ENCODE data around the gene APOBEC4. TPM values are rescaled to one million over a fixed set of nuclear protein-coding genes. Genes with fewer than 3 reads are reported as not detected.

APOBEC4 gene
- total RNA-seq, 1 experiment from 2014 or later, result not detected

- DNase-seq (ENCODE audit: low read depth, low spot score) (no peak), ATAC-seq (no peak)
- Histone ChIP-seq H3K36me3 (ENCODE audit: control insufficient read depth in 1 of 2, insufficient read depth in 2 of 2, low read length in 2 of 2) (no peaks in the 10 kb centered on the region), H3K4me1 (ENCODE audit: control insufficient read depth in 1 of 2, insufficient read depth in 2 of 2, low read length in 2 of 2) (no peaks in the 10 kb centered on the region), H3K27me3 (ENCODE audit: insufficient read depth, low read length) (no peaks in the 10 kb centered on the region), H3K9me3 (ENCODE audit: control insufficient read depth in 1 of 2, insufficient read depth in 1 of 2, low read depth in 1 of 2, low read length in 2 of 2) (no peaks in the 10 kb centered on the region), H3K4me3 (replicated peaks in 1 of 2; ENCODE audit: low read depth in 1 of 2, low read length in 2 of 2) (no peak overlapping the region), H3K27ac (ENCODE audit: low read depth, low read length) (no peak overlapping the region), H3K4me2 (ENCODE audit: low read length) (no peak overlapping the region), H2AFZ (ENCODE audit: low read depth, low read length, poor library complexity, severe bottlenecking) (no peak overlapping the region), H3K9me2 (ENCODE audit: insufficient read depth) (no peaks in the 10 kb centered on the region), H3K79me2 (ENCODE audit: insufficient read depth, low read length) (no peaks in the 10 kb centered on the region), H4K20me1 (ENCODE audit: insufficient read depth) (no peaks in the 10 kb centered on the region), H3K9ac (ENCODE audit: low read length) (no peak overlapping the region)
- ChIA-PET CTCF (no interaction called here), RAD21 (ENCODE audit: low non-redundant PET in 1 of 2, low total read pairs in 2 of 2, uncharacterized antibody in 2 of 2, unreplicated experiment in 2 of 2) (no interaction called here), POLR2A (no interaction called here)
- TF ChIP-seq EGR1 (IDR thresholded peaks at IDR 0.05; ENCODE audit: low read depth), result no peak
- TF ChIP-seq SRF (IDR thresholded peaks at IDR 0.05; ENCODE audit: low read depth), result no peak
- no peak for TF ChIP-seq CEBPB (IDR thresholded peaks at IDR 0.05; ENCODE audit: low read depth)
- no peak for TF ChIP-seq POLR2AphosphoS5 (IDR thresholded peaks at IDR 0.05; ENCODE audit: low read depth, low read length)
- TF ChIP-seq ZFX (IDR thresholded peaks at IDR 0.05), result no peak
- BruUV-seq (replicated peaks), result no TSS peak
- intact Hi-C loops (cut with micrococcal nuclease), result no loop called here
Observed at GRCh38 chr1:183697814-183698590, 44.9 kb upstream of the APOBEC4 start.

DNA sequence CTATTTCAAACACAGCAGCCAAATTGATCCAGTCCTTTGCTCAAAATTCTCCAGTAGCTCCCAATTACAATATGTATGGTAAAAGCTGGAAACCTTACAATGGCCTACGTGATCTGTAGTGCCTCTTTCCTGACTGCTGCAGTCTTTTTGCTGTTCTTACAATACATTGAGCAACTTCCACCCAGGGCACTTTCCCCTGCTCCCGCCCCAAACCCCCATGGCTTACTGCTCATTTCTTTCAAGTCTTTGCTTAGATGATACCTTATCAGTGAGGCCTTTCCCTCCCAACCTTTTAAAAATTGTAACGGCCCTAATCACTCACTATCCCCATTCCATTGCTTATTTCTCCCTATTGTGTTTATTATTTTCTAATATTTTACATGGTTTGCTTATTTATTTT, 43.9 kb upstream of the APOBEC4 start:
- ATAC-seq (no peak), DNase-seq (ENCODE audit: low read depth, low spot score) (no peak)
- Histone ChIP-seq H3K9me2 (ENCODE audit: insufficient read depth) (no peaks in the 10 kb centered on the region), H3K9me3 (ENCODE audit: control insufficient read depth in 1 of 2, insufficient read depth in 1 of 2, low read depth in 1 of 2, low read length in 2 of 2) (no peaks in the 10 kb centered on the region), H3K4me2 (ENCODE audit: low read length) (no peak overlapping the region), H3K9ac (ENCODE audit: low read length) (no peak overlapping the region), H3K4me1 (ENCODE audit: control insufficient read depth in 1 of 2, insufficient read depth in 2 of 2, low read length in 2 of 2) (no peaks in the 10 kb centered on the region), H3K36me3 (ENCODE audit: control insufficient read depth in 1 of 2, insufficient read depth in 2 of 2, low read length in 2 of 2) (no peaks in the 10 kb centered on the region), H3K4me3 (replicated peaks in 1 of 2; ENCODE audit: low read depth in 1 of 2, low read length in 2 of 2) (no peak overlapping the region), H3K27me3 (ENCODE audit: insufficient read depth, low read length) (no peaks in the 10 kb centered on the region), H3K79me2 (ENCODE audit: insufficient read depth, low read length) (no peaks in the 10 kb centered on the region), H2AFZ (ENCODE audit: low read depth, low read length, poor library complexity, severe bottlenecking) (no peak overlapping the region), H4K20me1 (ENCODE audit: insufficient read depth) (no peaks in the 10 kb centered on the region), H3K27ac (ENCODE audit: low read depth, low read length) (no peak overlapping the region)
- ChIA-PET CTCF (no interaction called here), RAD21 (ENCODE audit: low non-redundant PET in 1 of 2, low total read pairs in 2 of 2, uncharacterized antibody in 2 of 2, unreplicated experiment in 2 of 2) (no interaction called here), POLR2A (no interaction called here)
- BruUV-seq (replicated peaks), result no TSS peak
- intact Hi-C loops (cut with micrococcal nuclease), result no loop called here
- TF ChIP-seq EGR1 (IDR thresholded peaks at IDR 0.05; ENCODE audit: low read depth) (no peak), EZH2 (IDR thresholded peaks at IDR 0.05) (no peak), EZH2phosphoT487 (IDR thresholded peaks at IDR 0.05; ENCODE audit: borderline replicate concordance) (no peak), CTCF (IDR thresholded peaks at IDR 0.05 in 2 of 3, conservative IDR thresholded peaks at IDR 0.05 in 1 of 3; ENCODE audit: borderline replicate concordance in 1 of 3, insufficient read depth in 1 of 3, low read depth in 2 of 3, low read length in 2 of 3) (no peak), CBX3 (IDR thresholded peaks at IDR 0.05; ENCODE audit: low read depth) (no peak), POLR2A (IDR thresholded peaks at IDR 0.05; ENCODE audit: borderline replicate concordance, extremely low read depth, insufficient read depth, insufficient read length) (no peak), POLR2AphosphoS5 (IDR thresholded peaks at IDR 0.05; ENCODE audit: low read depth, low read length) (no peak)
- TF ChIP-seq, protein P1, sequence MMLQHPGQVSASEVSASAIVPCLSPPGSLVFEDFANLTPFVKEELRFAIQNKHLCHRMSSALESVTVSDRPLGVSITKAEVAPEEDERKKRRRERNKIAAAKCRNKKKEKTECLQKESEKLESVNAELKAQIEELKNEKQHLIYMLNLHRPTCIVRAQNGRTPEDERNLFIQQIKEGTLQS (IDR thresholded peaks at IDR 0.05), result no peak
- TF ChIP-seq, protein P2, sequence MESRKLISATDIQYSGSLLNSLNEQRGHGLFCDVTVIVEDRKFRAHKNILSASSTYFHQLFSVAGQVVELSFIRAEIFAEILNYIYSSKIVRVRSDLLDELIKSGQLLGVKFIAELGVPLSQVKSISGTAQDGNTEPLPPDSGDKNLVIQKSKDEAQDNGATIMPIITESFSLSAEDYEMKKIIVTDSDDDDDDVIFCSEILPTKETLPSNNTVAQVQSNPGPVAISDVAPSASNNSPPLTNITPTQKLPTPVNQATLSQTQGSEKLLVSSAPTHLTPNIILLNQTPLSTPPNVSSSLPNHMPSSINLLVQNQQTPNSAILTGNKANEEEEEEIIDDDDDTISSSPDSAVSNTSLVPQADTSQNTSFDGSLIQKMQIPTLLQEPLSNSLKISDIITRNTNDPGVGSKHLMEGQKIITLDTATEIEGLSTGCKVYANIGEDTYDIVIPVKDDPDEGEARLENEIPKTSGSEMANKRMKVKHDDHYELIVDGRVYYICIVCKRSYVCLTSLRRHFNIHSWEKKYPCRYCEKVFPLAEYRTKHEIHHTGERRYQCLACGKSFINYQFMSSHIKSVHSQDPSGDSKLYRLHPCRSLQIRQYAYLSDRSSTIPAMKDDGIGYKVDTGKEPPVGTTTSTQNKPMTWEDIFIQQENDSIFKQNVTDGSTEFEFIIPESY (IDR thresholded peaks at IDR 0.05; ENCODE audit: extremely low read depth, insufficient replicate concordance, low read length), result no peak
